Adipocyte (in vitro differentiated cells): Measurements from ENCODE around the gene RUNX2.

Source experiments
- DNase-seq: peaks from one replicate; pipeline ENCODE4 v3.0.0-alpha.2; 2015; ENCODE audit warnings: low read depth
- H3K27me3 ChIP-seq: replicated peaks from 2 replicates; pipeline ENCODE4 v1.7.0; 2013; ENCODE audit warnings: mild to moderate bottlenecking, low read length, moderate library complexity; ENCODE audit not compliant: control insufficient read depth, insufficient read depth
- H3K36me3 ChIP-seq: 2 replicates; pipeline ENCODE4 v1.7.0; 2013; ENCODE audit warnings: low read length, mild to moderate bottlenecking, moderate library complexity; ENCODE audit not compliant: control insufficient read depth, insufficient read depth, severe bottlenecking
- H3K4me1 ChIP-seq: 2 replicates; pipeline ENCODE4 v1.7.0; 2013; ENCODE audit warnings: mild to moderate bottlenecking, low read length, moderate library complexity; ENCODE audit not compliant: control insufficient read depth, insufficient read depth
- H3K4me3 ChIP-seq: 2 replicates; pipeline ENCODE4 v1.7.0; 2013; ENCODE audit warnings: mild to moderate bottlenecking, low read length, moderate library complexity
- H3K9ac ChIP-seq: 2 replicates; pipeline ENCODE4 v1.7.0; 2013; ENCODE audit warnings: mild to moderate bottlenecking, low read length, moderate library complexity
- H3K9me3 ChIP-seq: 2 replicates; pipeline ENCODE4 v1.7.0; 2013; ENCODE audit warnings: mild to moderate bottlenecking, low read length, moderate library complexity; ENCODE audit not compliant: control insufficient read depth

Gene RUNX2

GRCh38 chr6:45477790-45478189 lies 149.7 kb downstream of the RUNX2 start:
- Histone ChIP-seq H3K9ac (no peak overlapping the region), H3K36me3 (no peaks in the 10 kb centered on the region), H3K4me1 (peaks cover 31% of the 10 kb centered on the region), H3K4me3 (no peak overlapping the region), H3K27me3 (no peaks in the 10 kb centered on the region), H3K9me3 (no peaks in the 10 kb centered on the region)
- DNase-seq, result no peak

GRCh38 chr6:45478240-45478639 lies 150.1 kb downstream of the RUNX2 start:
- DNase-seq, result peak; percentile 19
- Histone ChIP-seq H3K27me3 (no peaks in the 10 kb centered on the region), H3K4me3 (no peak overlapping the region), H3K36me3 (no peaks in the 10 kb centered on the region), H3K9me3 (no peaks in the 10 kb centered on the region), H3K9ac (no peak overlapping the region), H3K4me1 (peaks cover 34% of the 10 kb centered on the region)

GRCh38 chr6:45479834-45480751 lies 152.0 kb downstream of the RUNX2 start:
- peak overlapping the region; percentile 70 for H3K4me3 ChIP-seq
- peak; percentile 83 for DNase-seq
- no peaks in the 10 kb centered on the region for H3K9me3 ChIP-seq
- no peaks in the 10 kb centered on the region for H3K36me3 ChIP-seq
- no peaks in the 10 kb centered on the region for H3K27me3 ChIP-seq
- peaks cover 53% of the 10 kb centered on the region for H3K4me1 ChIP-seq
- H3K9ac ChIP-seq, result peak overlapping the region; percentile 73

- Histone ChIP-seq H3K4me3 (peak overlapping the region; percentile 70), H3K27me3 (no peaks in the 10 kb centered on the region), H3K9ac (peak overlapping the region; percentile 73), H3K36me3 (no peaks in the 10 kb centered on the region), H3K9me3 (no peaks in the 10 kb centered on the region), H3K4me1 (peaks cover 53% of the 10 kb centered on the region)
- peak; percentile 42 for DNase-seq
These were observed 152.8 kb downstream of the RUNX2 start for GRCh38 chr6:45480752-45481415.

- DNase-seq, result peak; percentile 22
- no peak overlapping the region for H3K4me3 ChIP-seq
- H3K9me3 ChIP-seq, result no peaks in the 10 kb centered on the region
- H3K4me1 ChIP-seq, result peaks cover 53% of the 10 kb centered on the region
- no peaks in the 10 kb centered on the region for H3K27me3 ChIP-seq
- no peaks in the 10 kb centered on the region for H3K36me3 ChIP-seq
- peak overlapping the region; percentile 56 for H3K9ac ChIP-seq
These were observed 154.9 kb downstream of the RUNX2 start for GRCh38 chr6:45483021-45483420.

- Histone ChIP-seq H3K36me3 (no peaks in the 10 kb centered on the region), H3K4me3 (no peak overlapping the region), H3K4me1 (peaks cover 53% of the 10 kb centered on the region), H3K9ac (peak overlapping the region; percentile 56), H3K9me3 (no peaks in the 10 kb centered on the region), H3K27me3 (no peaks in the 10 kb centered on the region)
- no peak for DNase-seq
These were observed 155.4 kb downstream of the RUNX2 start for GRCh38 chr6:45483501-45483900.

- Histone ChIP-seq H3K4me3 (no peak overlapping the region), H3K4me1 (peaks cover 33% of the 10 kb centered on the region), H3K9ac (no peak overlapping the region), H3K27me3 (no peaks in the 10 kb centered on the region), H3K9me3 (no peaks in the 10 kb centered on the region), H3K36me3 (no peaks in the 10 kb centered on the region)
- DNase-seq, result no peak
These were observed 158.6 kb downstream of the RUNX2 start for GRCh38 chr6:45486736-45487135.

GRCh38 chr6:45487645-45488044 lies 159.5 kb downstream of the RUNX2 start:
- H3K4me3 ChIP-seq, result no peak overlapping the region
- no peaks in the 10 kb centered on the region for H3K27me3 ChIP-seq
- H3K9ac ChIP-seq, result no peak overlapping the region
- peaks cover 24% of the 10 kb centered on the region for H3K4me1 ChIP-seq
- no peak for DNase-seq
- no peaks in the 10 kb centered on the region for H3K36me3 ChIP-seq
- H3K9me3 ChIP-seq, result no peaks in the 10 kb centered on the region

DNA sequence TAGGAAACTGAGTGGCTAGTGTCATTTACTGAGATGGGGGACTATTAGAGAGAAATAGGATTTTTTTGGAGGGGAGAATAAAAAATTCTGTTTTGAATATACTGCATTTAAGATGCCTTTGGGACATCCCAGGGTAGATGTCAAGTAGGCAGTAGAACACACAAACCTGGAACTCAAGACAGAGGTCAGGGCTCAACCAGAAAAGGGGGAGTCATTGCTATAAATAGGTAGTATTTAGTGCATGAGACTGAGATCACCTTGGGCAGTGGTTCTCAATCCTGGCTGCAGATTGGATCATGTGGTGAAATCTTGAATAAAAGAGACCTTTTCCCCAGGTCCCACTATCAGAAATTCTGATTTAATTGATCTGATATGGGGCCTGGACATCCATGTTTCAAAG lies 160.1 kb downstream of the RUNX2 start:
- Histone ChIP-seq H3K9me3 (no peaks in the 10 kb centered on the region), H3K4me1 (peaks cover 18% of the 10 kb centered on the region), H3K27me3 (no peaks in the 10 kb centered on the region), H3K4me3 (no peak overlapping the region), H3K36me3 (no peaks in the 10 kb centered on the region), H3K9ac (no peak overlapping the region)
- no peak for DNase-seq

DNA sequence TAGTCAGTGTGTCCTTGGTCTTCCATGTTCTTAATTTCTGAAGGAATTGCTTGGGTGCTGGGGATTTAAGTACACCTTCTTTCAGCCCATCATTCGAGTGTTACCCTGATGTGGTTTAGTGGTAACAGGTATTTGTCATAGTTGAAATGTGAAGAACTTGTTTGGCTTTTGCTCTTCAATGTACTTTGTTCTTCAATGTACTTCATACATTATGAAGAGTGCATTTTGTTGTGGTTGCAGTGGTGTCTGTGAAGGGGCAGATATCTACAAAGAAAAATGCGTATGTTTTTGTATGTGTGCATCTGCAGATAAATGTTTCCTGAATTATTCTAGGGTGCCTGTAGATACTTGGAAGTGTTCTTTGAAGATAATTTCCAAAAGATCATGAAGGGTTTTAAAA lies 160.8 kb downstream of the RUNX2 start:
- no peak for DNase-seq
- no peak overlapping the region for H3K4me3 ChIP-seq
- no peaks in the 10 kb centered on the region for H3K9me3 ChIP-seq
- no peak overlapping the region for H3K9ac ChIP-seq
- H3K36me3 ChIP-seq, result no peaks in the 10 kb centered on the region
- peaks cover 12% of the 10 kb centered on the region for H3K4me1 ChIP-seq
- H3K27me3 ChIP-seq, result no peaks in the 10 kb centered on the region

DNA sequence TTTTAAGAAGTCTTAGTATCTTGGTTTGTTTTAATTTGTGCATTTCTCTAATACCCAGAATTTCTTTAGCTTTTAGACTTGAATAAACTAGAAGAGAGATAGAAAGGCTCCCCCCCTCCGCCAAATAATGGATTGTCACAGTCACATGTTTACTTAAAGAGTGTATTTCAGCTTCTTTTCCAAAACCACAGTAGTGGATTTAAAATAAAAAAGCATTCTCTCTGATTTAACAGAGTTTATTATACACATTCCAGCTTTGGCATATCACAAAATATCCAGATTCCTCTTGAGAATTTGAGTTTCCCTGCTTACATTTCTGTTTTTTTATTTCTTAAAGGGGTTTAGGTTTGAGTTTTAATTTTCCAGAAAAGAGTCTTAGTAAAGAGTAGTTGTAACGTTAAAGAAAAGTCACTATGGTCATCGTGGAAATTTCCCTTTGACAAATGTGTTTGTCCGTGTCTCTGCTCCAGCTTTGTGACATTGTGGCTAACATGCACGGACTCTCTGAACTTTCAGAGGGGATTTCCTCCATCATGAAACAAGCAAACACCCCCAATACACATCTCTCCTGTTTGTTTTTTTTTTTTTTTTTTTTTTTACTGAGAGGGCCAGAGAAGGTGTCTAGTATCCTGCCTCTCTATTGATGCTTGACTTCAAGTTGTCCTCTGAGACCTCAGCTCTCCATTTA lies 163.1 kb downstream of the RUNX2 start:
- H3K36me3 ChIP-seq, result no peaks in the 10 kb centered on the region
- H3K4me3 ChIP-seq, result no peak overlapping the region
- no peaks in the 10 kb centered on the region for H3K9me3 ChIP-seq
- no peak overlapping the region for H3K9ac ChIP-seq
- no peaks in the 10 kb centered on the region for H3K4me1 ChIP-seq
- no peak for DNase-seq
- no peaks in the 10 kb centered on the region for H3K27me3 ChIP-seq
